Measurements from ENCODE around the gene DHRS4L2.
"Not testable (repeated sequence)": the region's sequence is repeated elsewhere in the genome, so short reads cannot be mapped to it uniquely, and the experiment has no call there.

The DHRS4L2 gene

GRCh38 chr14:23988607-23989363, at the start of gene DHRS4L2:
Gene DHRS4L2 (plus strand): TSS chr14:23988929. CDS start chr14:23988948, 19 bp downstream.
- DNase-seq (ENCODE audit: low spot score) = peak; percentile 54

- DNase-seq (ENCODE audit: low spot score) = no peak
Measured at GRCh38 chr14:23939607-23940326, 49.0 kb upstream of the DHRS4L2 start.

DNA sequence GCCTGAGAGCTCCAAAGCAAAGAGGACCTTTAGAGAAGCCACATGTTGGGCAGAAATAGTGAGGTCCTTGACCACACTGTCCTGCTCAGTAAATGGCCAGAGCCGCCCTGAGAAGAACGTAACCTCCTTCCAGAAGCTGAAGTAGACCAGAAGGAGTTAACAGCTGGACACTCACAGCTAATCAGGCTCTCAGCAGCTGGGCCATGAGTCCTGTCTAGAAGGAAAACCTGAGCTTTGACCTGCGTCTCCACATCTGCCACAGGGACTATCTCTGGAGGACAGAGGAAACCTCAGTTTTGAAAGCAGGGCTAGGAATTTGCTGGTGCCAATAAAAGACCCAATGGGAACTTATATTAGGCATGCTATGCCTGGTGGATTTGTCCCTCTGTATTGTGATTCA, 47.5 kb upstream of the DHRS4L2 start:
- DNase-seq (ENCODE audit: low spot score) = no peak

GRCh38 chr14:23941669-23942068, 47.1 kb upstream of the DHRS4L2 start:
- DNase-seq (ENCODE audit: low spot score) = no peak

GRCh38 chr14:23942587-23942986, 46.1 kb upstream of the DHRS4L2 start:
- no peak for DNase-seq (ENCODE audit: low spot score)

DNA sequence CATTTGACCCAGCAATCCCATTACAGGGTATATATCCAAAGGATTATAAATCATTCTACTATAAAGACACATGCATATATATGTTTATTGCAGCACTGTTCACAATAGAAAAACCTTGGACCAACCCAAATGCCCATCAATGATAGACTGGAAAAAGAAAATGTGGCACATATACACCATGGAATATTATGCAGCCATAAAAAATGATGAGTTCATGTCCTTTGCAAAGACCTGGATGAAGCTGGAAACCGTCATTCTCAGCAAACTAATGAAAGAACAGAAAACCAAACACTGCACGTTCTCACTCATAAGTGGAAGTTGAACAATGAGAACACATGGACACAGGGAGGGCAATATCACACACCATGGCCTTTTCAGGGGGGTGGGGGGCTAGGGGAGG, 39.7 kb upstream of the DHRS4L2 start:
- DNase-seq (ENCODE audit: low spot score) = not testable (repeated sequence)

GRCh38 chr14:23950411-23951135, 38.2 kb upstream of the DHRS4L2 start:
- DNase-seq (ENCODE audit: low spot score) = no peak

DNA sequence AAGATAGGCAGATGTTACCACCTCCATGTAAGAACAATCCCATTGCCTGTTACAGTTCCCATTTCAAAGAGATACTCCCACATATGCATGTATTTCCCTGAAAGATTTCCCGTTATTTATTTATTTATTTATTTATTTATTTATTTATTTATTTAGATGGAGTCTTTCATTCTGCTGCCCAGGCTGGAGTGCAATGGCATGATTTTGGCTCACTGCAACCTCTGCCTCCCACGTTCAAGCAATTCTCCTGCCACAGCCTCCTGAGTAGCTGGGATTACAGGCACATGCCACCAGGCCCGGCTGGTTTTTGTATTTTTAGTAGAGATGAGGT, 37.6 kb upstream of the DHRS4L2 start:
- DNase-seq (ENCODE audit: low spot score) = not testable (repeated sequence)

DNA sequence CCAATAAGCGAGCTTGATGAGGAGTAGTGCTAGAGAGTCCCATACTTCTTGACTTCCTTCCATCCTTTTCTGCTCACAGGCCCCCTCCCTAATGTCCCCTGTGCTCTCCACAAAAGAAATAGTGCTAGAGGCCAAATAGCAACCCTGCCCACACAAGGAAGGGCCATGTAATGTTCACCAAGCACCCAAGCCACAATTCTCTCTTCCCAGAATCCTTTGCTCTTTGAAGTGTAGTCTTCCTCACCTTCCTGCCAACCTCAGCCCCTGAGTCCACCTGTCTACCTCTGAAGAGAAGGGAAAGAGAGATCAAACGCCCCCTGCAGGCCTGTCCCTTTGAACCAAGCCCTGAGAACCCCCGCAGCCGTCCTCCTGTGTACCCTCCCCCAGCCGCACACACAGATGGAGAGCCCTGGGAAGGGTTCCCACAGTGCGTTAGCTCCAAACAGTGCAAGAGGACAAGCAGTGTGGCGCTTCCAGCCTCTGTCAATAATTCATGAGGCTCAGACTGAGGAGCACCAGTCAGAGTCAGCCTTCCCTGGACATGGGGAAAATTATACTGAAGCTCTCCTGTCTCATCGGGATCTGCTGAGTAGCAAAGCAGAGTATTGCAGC, 37.0 kb upstream of the DHRS4L2 start:
- no peak for DNase-seq (ENCODE audit: low spot score)

- not testable (repeated sequence) for DNase-seq (ENCODE audit: low spot score)
Measured at GRCh38 chr14:23953116-23953463, 35.6 kb upstream of the DHRS4L2 start.

GRCh38 chr14:23953464-23954278, 35.1 kb upstream of the DHRS4L2 start, which contains the start of gene DHRS4:
Gene DHRS4 (plus strand): TSS chr14:23953770. CDS start chr14:23953789, 19 bp downstream.
- DNase-seq (ENCODE audit: low spot score) = peak; percentile 77

- DNase-seq (ENCODE audit: low spot score) = not testable (repeated sequence)
Measured at GRCh38 chr14:23954279-23954614, 34.5 kb upstream of the DHRS4L2 start.

- not testable (repeated sequence) for DNase-seq (ENCODE audit: low spot score)
Measured at GRCh38 chr14:23954965-23955364, 33.8 kb upstream of the DHRS4L2 start.

DNA sequence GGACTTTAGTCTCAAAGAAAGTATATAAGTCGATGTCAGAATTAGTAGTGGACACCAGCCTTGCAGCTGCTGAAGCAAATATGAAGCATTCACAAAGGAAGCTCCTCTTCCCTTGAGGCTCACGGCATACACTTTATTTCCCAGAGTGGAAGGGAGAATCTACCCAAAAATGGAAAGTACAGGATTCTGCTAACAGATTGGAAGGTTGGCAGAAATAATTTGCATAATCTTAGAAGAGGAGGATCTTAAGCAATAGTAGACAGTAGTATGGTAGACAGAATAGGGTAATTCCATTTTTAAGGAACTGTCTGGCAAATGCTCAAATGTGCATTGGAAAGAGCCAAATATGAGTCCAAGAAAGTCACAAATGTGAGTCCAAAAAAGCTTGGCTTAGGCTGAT, 32.9 kb upstream of the DHRS4L2 start:
- DNase-seq (ENCODE audit: low spot score) = not testable (repeated sequence)

DNA sequence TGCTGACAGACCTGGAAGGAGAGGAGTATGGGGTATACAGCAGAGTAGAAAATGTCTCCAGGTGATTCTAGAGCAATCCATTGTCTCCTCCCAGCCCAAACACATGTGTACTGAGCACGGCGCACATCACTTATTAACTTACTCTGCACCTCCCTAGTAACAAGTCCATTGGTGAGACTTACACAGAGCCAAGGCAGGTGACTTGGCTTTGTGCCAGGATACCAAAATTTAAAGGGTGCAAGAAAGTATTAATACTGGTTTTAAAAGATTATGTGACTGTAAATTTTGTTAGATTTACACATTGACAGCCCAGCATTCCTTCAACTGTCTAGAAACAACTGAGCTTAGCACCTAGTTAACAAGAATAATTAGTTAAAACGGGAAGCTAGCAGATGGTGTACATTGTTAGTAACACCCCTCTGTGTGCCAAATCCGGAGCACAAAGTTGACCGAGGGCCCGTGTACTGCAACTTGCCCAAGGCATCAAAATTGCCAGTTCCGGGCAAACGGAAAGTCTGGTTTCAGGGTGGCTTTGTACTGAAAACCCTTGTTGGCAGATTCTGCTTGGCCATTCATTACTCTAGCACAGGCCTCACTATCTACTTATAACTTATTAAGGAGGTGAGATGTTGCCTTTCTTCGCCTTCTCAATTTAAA, 30.7 kb upstream of the DHRS4L2 start:
- DNase-seq (ENCODE audit: low spot score) = not testable (repeated sequence)

DNA sequence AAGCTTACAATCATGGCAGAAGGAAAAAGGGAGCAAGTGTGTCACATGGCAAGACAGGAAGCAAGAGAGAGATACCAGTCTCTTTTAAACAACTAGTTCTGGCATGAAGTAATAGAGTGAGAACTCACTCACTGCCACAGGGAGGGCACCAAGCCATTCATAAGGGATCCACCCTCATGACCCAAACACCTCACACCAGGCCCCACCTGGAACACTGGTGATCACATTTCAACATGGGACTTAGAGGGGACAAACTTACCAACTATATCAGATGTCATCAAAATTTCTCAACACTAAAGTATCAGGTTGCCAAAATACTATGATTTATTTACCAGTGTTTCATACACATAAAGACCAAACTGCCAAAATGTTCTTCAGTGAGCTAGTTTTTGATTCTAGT, 27.8 kb upstream of the DHRS4L2 start:
- not testable (repeated sequence) for DNase-seq (ENCODE audit: low spot score)

DNA sequence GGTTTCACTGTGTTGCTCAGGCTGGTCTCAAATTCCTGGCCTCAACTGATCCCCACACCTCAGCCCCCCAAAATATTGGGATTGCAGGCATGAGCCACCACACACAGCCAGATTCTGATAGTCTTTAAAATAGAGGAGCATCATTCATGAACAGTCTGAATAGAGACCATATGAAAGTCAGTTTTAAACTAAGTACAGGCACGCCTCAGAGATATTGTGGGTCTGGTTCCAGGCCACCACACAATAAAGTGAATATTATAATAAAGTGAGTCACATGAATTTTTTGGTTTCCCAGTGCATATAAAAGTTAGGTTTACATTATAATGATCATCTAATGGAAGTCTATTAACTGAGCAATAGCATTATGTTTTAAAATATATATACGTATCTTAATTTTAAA, 27.0 kb upstream of the DHRS4L2 start:
- DNase-seq (ENCODE audit: low spot score) = not testable (repeated sequence)

DNA sequence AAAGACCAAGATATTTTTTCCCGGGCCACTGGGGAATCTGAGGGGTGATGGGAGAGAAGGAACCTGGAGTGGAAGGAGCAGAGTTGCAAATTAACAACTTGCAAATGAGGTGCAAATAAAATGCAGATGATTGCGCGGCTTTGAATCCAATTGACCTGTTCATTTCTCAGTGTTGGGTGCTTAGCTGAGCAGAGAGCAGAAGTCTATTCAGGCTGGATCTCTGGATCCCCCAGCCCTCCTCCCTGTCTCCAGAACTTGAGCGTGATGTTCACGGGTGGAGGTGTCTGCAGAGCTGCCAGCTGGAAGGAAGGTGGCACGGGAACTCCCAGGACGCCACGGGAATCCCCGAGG, 19.6 kb upstream of the DHRS4L2 start:
- not testable (repeated sequence) for DNase-seq (ENCODE audit: low spot score)

DNA sequence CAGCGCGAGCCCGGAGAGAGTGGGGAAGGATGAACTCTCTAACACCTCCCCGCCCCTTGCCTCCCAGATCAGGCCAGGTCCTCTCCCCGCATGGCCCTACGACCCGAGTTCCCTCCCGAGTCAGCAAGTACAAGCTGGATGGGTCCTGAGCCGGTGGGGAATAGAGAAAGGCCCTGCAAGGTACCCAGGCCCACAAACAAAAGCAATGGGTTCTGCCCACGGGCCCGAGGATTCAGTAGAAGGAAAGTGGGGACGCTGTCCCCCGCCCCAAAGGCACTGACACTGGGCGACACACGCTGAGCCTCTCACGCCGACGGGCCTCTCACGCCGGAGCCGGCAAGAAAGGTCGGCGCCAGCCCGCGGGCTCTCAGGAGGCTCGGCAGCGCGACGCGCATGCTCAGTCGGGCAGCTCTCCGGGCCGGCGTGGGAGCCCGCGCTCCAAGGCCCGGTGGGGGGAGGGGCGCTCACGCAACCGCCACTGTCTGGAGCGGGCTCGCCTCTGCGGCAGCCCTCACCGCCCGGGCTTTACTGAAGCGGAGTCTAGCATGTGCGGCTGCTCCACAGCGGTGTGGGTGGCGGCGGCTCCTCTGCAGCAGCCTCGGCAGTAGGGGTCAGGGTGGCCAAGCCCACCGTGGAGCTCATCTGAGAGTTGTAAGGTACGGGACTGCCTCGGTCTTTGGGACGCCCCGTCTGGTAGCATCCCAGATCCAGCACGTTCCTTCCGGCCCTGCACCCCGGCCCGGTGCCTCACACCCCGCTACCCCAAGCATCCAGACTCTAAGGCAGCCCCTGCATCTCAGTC, 19.0 kb upstream of the DHRS4L2 start:
- DNase-seq (ENCODE audit: low spot score) = not testable (repeated sequence)

DNA sequence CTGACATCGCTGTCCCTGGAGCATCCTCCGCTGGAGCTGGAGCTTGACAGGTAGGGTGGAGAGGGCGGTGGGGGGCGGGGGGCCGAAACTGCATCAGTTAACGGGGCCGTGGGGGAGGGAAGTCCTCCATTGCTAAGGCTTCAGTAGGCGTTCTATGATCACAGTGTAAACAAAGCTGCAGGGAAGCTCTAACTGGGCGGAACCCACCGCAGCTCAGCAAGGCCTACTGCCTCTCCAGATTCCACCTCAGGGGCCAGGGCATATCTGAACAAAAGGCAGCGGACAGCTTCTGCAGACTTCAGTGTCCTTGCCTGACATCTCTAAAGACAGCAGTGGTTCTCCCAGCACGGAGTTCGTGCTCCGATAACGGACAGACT, 18.5 kb upstream of the DHRS4L2 start:
- DNase-seq (ENCODE audit: low spot score) = not testable (repeated sequence)
